HAP-1 (cell line): ENCODE measurements around the gene PHACTR3.
"Not testable (repeated sequence)": the region's sequence is repeated elsewhere in the genome, so short reads cannot be mapped to it uniquely, and the experiment has no call there.

Experiments
- DNase-seq, 2 experiments: peaks; one replicate each; pipeline ENCODE4 v3.0.0-alpha.2; 2016 to 2020; ENCODE audit warnings: low spot score in 2 of 2
- H3K27me3 ChIP-seq: fragments of 250-450 bp; sonication (Bioruptor Pico); 2 replicates; pipeline ENCODE4 v1.5.1; 2020; ENCODE audit warnings: low read depth, mild to moderate bottlenecking, moderate library complexity
- H3K36me3 ChIP-seq: fragments of 250-450 bp; sonication (Bioruptor Pico); replicated peaks from 2 replicates; pipeline ENCODE4 v1.5.1; 2020; ENCODE audit warnings: mild to moderate bottlenecking
- H3K4me1 ChIP-seq: fragments of 250-450 bp; sonication (Bioruptor Pico); 2 replicates; pipeline ENCODE4 v1.5.1; 2020; ENCODE audit warnings: mild to moderate bottlenecking
- H3K4me3 ChIP-seq: fragments of 250-450 bp; sonication (Bioruptor Pico); 2 replicates; pipeline ENCODE4 v1.5.1; 2020; ENCODE audit warnings: mild to moderate bottlenecking, moderate library complexity
- H3K9me3 ChIP-seq: fragments of 250-450 bp; sonication (Bioruptor Pico); 2 replicates; pipeline ENCODE4 v1.5.1; 2020; ENCODE audit warnings: mild to moderate bottlenecking, moderate library complexity
- in situ Hi-C: fragments of 300-500 bp; cut with MboI; formaldehyde crosslinking; loops from 3 replicates; pipeline ENCODE4 v1.14.3; 2020; ENCODE audit warnings: low sequenced_read_pairs, inconsistent platforms, mixed read lengths

The PHACTR3 gene

GRCh38 chr20:59606566-59606965 is 2.2 kb downstream of the PHACTR3 start:
- in situ Hi-C loops: no loop called here
- DNase-seq: no peak
- H3K27me3 ChIP-seq: peaks cover 11% of the 10 kb centered on the region; the same call in 1 of the 2 replicates
- no peaks in the 10 kb centered on the region for H3K4me1 ChIP-seq
- H3K9me3 ChIP-seq: no peaks in the 10 kb centered on the region
- H3K36me3 ChIP-seq: no peaks in the 10 kb centered on the region
- H3K4me3 ChIP-seq: no peak overlapping the region

- H3K4me3 ChIP-seq: no peak overlapping the region
- DNase-seq: no peak
- H3K36me3 ChIP-seq: no peaks in the 10 kb centered on the region
- H3K4me1 ChIP-seq: no peaks in the 10 kb centered on the region
- peaks cover 11% of the 10 kb centered on the region; the same call in 1 of the 2 replicates for H3K27me3 ChIP-seq
- no peaks in the 10 kb centered on the region for H3K9me3 ChIP-seq
- in situ Hi-C loops: no loop called here
These were observed 4.1 kb downstream of the PHACTR3 start for GRCh38 chr20:59608396-59608795.

GRCh38 chr20:59608871-59609270 is 4.5 kb downstream of the PHACTR3 start:
- no peak for DNase-seq
- no peaks in the 10 kb centered on the region for H3K4me1 ChIP-seq
- in situ Hi-C loops: no loop called here
- no peaks in the 10 kb centered on the region for H3K36me3 ChIP-seq
- no peaks in the 10 kb centered on the region for H3K9me3 ChIP-seq
- peaks cover 11% of the 10 kb centered on the region; the same call in 1 of the 2 replicates for H3K27me3 ChIP-seq
- H3K4me3 ChIP-seq: no peak overlapping the region

GRCh38 chr20:59611286-59611685 is 6.9 kb downstream of the PHACTR3 start:
- Histone ChIP-seq H3K36me3 (no peaks in the 10 kb centered on the region), H3K4me1 (no peaks in the 10 kb centered on the region), H3K4me3 (no peak overlapping the region), H3K9me3 (no peaks in the 10 kb centered on the region), H3K27me3 (peaks cover 8% of the 10 kb centered on the region; the same call in 1 of the 2 replicates)
- in situ Hi-C loops: no loop called here
- DNase-seq: no peak

GRCh38 chr20:59613861-59614260 is 9.5 kb downstream of the PHACTR3 start:
- H3K36me3 ChIP-seq: no peaks in the 10 kb centered on the region
- in situ Hi-C loops: no loop called here
- H3K27me3 ChIP-seq: no peaks in the 10 kb centered on the region
- DNase-seq: no peak
- no peak overlapping the region for H3K4me3 ChIP-seq
- no peaks in the 10 kb centered on the region for H3K4me1 ChIP-seq
- no peaks in the 10 kb centered on the region for H3K9me3 ChIP-seq

- Histone ChIP-seq H3K9me3 (no peaks in the 10 kb centered on the region), H3K4me1 (no peaks in the 10 kb centered on the region), H3K27me3 (no peaks in the 10 kb centered on the region), H3K4me3 (no peak overlapping the region), H3K36me3 (no peaks in the 10 kb centered on the region)
- DNase-seq: no peak
- in situ Hi-C loops: no loop called here
These were observed 10.4 kb downstream of the PHACTR3 start for GRCh38 chr20:59614714-59615113.

- Histone ChIP-seq H3K4me3 (no peak overlapping the region), H3K9me3 (no peaks in the 10 kb centered on the region), H3K4me1 (no peaks in the 10 kb centered on the region), H3K27me3 (no peaks in the 10 kb centered on the region), H3K36me3 (no peaks in the 10 kb centered on the region)
- no peak for DNase-seq
- in situ Hi-C loops: no loop called here
These were observed 12.0 kb downstream of the PHACTR3 start for GRCh38 chr20:59616306-59616705.

- Histone ChIP-seq H3K27me3 (no peaks in the 10 kb centered on the region), H3K4me1 (no peaks in the 10 kb centered on the region), H3K4me3 (no peak overlapping the region), H3K9me3 (no peaks in the 10 kb centered on the region), H3K36me3 (no peaks in the 10 kb centered on the region)
- in situ Hi-C loops: no loop called here
- no peak for DNase-seq
These were observed 12.9 kb downstream of the PHACTR3 start for GRCh38 chr20:59617221-59617620.

GRCh38 chr20:59618131-59618530 is 13.8 kb downstream of the PHACTR3 start:
- in situ Hi-C loops: no loop called here
- Histone ChIP-seq H3K4me1 (no peaks in the 10 kb centered on the region), H3K4me3 (no peak overlapping the region), H3K27me3 (no peaks in the 10 kb centered on the region), H3K9me3 (no peaks in the 10 kb centered on the region), H3K36me3 (no peaks in the 10 kb centered on the region)
- DNase-seq: no peak

GRCh38 chr20:59618585-59618984 is 14.2 kb downstream of the PHACTR3 start:
- H3K36me3 ChIP-seq, H3K4me3 ChIP-seq, H3K27me3 ChIP-seq, H3K9me3 ChIP-seq, DNase-seq, H3K4me1 ChIP-seq, in situ Hi-C loops: not testable (repeated sequence)

GRCh38 chr20:59620860-59621505 is 16.6 kb downstream of the PHACTR3 start:
- Histone ChIP-seq H3K4me3 (no peak overlapping the region), H3K9me3 (no peaks in the 10 kb centered on the region), H3K4me1 (no peaks in the 10 kb centered on the region), H3K27me3 (no peaks in the 10 kb centered on the region), H3K36me3 (no peaks in the 10 kb centered on the region)
- in situ Hi-C loops: no loop called here
- no peak for DNase-seq

GRCh38 chr20:59622496-59622895 is 18.2 kb downstream of the PHACTR3 start:
- in situ Hi-C loops: no loop called here
- H3K36me3 ChIP-seq: no peaks in the 10 kb centered on the region
- no peaks in the 10 kb centered on the region for H3K27me3 ChIP-seq
- H3K4me1 ChIP-seq: no peaks in the 10 kb centered on the region
- DNase-seq: no peak
- no peaks in the 10 kb centered on the region for H3K9me3 ChIP-seq
- H3K4me3 ChIP-seq: no peak overlapping the region

GRCh38 chr20:59623133-59623532 is 18.8 kb downstream of the PHACTR3 start:
- in situ Hi-C loops: no loop called here

GRCh38 chr20:59623583-59623982 is 19.2 kb downstream of the PHACTR3 start:
- no peaks in the 10 kb centered on the region for H3K27me3 ChIP-seq
- H3K9me3 ChIP-seq: no peaks in the 10 kb centered on the region
- no peaks in the 10 kb centered on the region for H3K36me3 ChIP-seq
- H3K4me3 ChIP-seq: no peak overlapping the region
- DNase-seq: no peak
- in situ Hi-C loops: no loop called here
- H3K4me1 ChIP-seq: no peaks in the 10 kb centered on the region

More at GRCh38 chr20:59623133-59623532, 18.8 kb downstream of the PHACTR3 start:
- no peak overlapping the region for H3K4me3 ChIP-seq
- no peaks in the 10 kb centered on the region for H3K9me3 ChIP-seq
- no peaks in the 10 kb centered on the region for H3K36me3 ChIP-seq
- no peak for DNase-seq
- H3K27me3 ChIP-seq: no peaks in the 10 kb centered on the region
- H3K4me1 ChIP-seq: no peaks in the 10 kb centered on the region

GRCh38 chr20:59624401-59624800 is 20.1 kb downstream of the PHACTR3 start:
- no peaks in the 10 kb centered on the region for H3K36me3 ChIP-seq
- no peaks in the 10 kb centered on the region for H3K27me3 ChIP-seq
- DNase-seq: no peak
- in situ Hi-C loops: no loop called here
- no peaks in the 10 kb centered on the region for H3K9me3 ChIP-seq
- no peaks in the 10 kb centered on the region for H3K4me1 ChIP-seq
- H3K4me3 ChIP-seq: no peak overlapping the region
